Ramos (cell line): ENCODE measurements around the gene CENPP.

Experiments used
- in situ Hi-C: fragments of 300-500 bp; cut with MboI; formaldehyde crosslinking; loops from one replicate; pipeline ENCODE4 v1.14.3; 2022; ENCODE audit warnings: low sequenced_read_pairs; ENCODE audit not compliant: unreplicated experiment

Gene CENPP

DNA sequence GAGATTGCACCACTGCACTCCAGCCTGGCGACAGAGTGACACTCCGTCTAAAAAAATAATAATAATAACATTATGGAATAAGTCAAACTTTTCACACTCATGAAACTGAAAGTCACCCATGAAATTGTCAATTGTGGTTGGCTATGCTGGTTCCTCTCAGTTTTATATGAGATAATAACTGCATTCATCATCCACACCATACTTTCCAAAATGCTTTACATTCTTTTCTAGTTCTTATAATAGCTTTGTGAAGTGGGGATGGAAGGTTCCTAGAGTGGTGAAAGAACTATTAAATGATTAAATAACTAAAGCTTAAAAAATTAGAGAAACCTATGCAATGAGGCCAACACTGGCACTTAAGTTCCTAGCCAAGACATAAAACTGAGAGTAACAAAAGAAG is 169.1 kb downstream of the CENPP start:
- in situ Hi-C loops = no loop called here

DNA sequence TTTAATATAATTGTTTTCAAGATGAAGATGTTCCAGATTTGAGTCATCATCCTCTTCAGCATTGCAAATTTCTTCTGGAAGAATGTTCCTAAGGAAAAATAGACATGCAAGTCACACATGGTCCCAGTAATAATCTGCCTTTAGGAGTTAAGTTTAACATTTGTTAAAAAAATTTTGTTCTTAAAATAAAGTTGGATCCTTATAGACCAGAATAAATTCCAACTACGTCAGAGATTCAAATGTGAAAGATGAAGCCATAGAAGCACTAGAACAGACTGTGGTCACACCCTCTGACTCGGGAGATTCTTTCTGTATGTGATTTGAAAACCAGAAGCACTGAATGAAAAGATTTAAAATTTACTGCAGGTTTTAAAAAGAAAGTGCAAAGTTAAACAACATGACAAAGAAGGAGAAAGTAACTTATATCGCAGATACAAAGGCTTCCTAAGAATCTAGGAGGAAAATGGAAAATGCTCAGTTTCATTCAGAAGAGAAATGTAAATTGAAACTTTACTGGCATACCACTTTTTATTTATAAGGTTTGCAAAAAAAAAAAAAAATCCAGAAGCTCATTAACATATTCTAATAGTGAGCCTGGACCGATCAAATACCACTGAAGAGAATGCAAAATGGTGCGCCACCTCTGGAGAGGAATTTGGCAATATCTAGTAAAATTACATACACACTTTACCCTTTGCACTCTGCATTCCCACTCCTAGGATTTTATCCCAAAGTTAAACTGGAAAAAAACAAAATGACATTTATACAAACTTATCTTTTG is 170.8 kb downstream of the CENPP start:
- in situ Hi-C loops = no loop called here

DNA sequence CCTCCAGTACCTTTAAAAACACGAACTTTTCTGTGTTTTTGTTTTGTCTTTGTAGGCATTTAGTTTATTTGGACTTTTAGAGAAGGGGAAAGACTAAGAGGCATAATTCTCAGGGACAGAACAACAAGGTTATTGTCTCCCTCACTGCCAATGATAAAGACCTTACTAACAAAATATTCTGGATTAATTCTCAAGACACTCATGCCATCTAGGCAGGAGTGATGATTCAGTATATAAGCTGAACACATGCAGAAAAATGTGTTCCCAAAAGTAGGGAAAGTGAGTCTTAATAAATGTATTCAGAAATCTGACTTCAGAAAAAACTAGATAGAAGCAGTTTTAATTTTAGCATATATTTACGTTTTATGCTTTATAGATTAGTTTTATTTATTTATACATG is 173.9 kb downstream of the CENPP start:
- in situ Hi-C loops = no loop called here

DNA sequence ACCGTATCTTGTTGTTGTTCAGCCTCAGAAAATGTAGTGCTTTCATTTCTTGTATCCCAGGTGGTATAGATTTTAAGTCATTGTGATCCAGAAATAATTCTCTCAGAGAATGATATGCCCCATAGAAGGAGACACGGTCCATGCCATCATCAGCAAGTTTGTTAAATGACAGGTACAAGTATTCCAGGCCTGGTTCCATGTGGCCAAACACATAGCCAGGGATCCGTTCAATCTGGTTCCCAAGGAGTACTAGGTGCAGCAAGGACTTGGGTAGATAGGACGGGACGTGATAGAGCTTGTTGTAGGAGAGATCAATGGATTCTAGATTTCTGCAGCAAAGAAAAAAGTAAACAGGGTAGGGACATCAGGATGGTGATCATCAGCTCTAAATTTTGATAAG is 175.0 kb downstream of the CENPP start:
- in situ Hi-C loops = no loop called here

DNA sequence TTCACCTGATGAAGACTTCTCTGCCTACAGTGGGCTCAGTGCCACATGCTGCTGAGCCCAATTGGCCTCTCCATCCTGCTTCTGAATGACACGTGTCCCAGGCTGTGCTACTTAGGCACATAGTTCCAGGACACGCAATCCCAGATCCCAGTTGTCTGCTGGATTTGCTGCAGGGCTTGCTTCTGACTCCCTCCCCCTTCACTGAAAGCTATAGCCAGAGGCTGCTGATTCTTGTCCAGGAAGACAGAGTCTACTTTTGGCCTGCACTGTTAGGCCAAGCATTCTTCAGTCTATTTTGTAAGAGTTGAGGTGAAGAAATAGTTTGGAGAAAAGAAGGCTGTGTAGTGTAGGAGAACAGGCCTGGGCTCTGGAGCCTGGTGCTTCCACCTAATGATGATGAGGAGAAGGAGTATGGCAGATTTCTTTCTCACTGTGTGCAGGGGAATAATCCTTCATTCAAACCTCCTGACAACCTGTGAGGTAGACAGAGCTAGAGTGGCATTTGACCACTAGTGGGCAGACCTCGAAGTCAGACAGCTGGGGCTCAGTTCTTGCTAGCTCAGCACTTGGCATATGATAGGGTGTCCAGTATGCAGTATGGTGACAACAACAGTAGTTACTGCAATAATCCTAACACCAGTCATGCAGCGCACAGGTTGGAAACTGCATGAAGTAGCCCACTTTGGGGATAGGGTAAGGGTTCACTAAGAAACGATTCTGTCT is 176.1 kb downstream of the CENPP start:
- in situ Hi-C loops = no loop called here

DNA sequence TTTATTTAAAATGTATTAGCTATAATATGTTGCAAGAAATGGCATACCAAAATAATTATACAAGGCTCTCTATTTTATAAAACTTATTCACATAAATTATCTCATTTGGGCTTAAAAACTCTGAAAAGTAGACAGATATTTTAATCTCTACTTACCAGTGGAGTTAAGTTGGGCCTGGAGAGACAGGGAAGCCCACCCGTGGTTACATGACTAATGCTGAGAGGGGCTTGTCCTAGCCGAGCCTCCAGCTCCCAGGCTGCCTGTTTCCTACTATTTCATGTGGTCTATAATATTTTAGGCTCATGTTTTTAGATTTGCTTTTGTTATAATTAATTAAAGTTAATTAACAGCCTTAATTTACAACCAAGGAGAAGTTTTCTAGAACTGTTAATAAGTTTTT is 177.4 kb downstream of the CENPP start:
- in situ Hi-C loops = no loop called here

DNA sequence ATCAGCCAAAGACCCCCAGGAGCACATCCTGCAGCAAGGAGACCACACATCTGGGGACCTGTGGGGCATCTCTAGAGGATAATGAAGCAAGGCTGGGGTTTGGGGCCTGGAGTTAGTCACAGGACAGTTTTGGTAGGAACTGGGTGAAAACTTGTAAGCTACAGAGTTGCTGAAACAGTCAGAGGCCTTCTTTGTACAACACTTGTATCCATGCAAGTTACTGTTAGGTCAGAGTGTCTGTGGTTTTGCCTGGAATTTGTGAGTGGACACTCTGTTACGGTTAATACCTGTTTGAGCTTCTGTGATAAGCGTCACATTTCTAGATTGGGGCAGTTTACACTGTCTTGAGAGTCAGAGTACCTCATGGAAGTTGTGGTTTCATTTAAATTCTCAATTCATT is 179.1 kb downstream of the CENPP start:
- in situ Hi-C loops = no loop called here

DNA sequence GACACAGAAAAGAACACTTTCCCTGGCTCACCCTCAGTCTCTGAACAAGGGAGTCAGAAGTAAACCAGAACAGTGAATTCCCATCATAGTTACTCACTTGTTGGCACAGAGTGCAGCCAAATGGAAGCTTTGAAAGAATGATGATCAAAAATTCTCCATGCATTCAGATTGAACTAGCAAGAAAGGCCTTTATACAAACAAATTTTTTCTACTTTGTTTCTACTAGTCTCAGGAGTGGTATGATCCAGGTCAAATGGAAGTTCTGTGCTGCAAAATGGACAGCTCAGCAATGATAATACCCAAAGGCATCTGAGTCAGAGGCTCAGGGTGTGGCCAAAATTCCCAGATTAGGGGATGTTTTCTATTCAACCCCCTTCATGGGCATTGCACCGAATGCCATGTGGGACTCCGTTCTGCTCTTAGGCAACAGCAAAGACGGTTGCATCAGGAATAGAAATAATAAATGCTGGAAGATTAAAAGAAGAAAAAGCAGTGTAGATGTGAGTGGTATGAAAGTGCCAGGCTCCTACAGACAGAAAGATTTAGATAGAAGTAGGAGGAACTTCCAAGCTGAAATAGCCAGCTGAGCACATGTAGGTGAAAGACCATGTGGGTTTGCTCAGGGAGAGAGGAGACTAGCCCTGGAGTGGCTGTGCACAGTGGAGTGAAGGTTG is 180.6 kb downstream of the CENPP start:
- in situ Hi-C loops = no loop called here

DNA sequence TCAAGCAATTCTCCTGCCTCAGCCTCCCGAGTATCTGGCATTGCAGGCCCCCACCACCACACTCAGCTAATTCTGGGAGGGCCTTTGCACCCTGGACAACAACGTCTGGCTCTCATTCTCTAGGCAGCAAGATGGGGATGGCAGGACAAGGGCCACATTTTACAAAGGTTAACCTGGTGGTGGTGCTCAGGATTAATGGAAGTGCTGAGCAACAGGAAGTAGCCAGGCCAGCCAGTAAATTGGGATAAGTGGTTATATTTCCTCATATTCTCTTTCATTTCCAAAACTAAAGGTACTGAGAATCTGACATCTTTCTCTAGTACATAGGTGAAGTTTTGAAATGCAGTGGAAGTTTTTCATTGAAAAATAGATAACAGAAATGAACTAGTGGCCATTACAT is 181.3 kb downstream of the CENPP start:
- in situ Hi-C loops = no loop called here

DNA sequence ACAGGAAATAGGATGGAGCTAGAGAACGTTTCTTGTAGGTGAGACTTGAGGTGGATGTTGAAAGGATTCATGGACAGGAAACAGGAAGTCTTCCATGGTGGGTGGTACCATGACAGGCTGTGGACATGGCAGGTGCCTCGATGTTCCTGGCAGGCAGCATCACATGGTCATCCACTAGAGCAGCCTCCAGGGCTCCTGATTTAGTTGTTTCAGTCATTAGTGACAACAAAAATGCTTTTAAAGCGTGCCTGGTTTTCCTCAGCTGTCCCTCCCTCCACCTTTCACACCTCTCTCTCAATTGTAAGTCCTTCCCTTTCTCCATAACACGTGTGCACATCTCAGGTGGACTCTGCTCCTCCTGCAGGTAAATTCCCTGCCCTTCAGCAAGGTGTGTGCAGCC is 181.7 kb downstream of the CENPP start:
- in situ Hi-C loops = no loop called here

DNA sequence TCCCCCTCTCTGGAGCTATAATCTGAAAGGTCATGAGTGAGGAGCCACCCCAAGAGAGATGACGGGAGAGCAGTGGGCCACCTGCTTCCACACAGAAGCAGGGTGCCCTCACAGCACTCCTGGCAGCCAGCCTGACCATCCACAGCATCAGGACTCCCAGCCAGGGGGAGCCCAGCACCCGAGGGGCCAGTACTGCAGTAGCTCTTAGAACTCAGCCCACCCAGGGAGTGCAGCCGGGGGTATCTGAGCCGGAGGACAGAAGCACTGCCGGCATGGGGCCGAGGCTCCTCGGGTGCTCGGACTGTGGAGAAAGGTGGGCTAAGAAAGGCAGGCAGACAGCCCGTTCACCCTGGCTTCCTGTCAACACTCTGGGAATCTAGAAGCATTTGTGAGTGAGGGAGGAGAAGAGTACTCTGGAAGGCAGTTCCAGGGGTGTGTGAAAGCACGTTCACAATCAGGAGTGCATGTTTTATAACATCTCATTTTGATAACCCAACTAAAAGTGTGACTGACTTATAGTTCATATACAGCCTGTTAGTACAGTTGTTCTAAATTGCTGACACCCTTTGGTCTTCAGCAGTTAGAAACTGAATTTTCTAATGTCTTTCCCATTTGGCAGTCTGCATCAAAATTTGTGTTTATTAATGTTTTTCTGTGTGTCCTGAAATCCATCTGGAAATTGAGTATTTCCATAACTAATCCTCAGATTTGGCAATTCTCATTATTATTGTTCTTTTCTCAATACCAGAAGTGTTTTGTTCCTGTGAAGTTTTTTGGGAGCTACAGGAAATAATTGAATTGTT is 182.5 kb downstream of the CENPP start:
- in situ Hi-C loops = no loop called here

DNA sequence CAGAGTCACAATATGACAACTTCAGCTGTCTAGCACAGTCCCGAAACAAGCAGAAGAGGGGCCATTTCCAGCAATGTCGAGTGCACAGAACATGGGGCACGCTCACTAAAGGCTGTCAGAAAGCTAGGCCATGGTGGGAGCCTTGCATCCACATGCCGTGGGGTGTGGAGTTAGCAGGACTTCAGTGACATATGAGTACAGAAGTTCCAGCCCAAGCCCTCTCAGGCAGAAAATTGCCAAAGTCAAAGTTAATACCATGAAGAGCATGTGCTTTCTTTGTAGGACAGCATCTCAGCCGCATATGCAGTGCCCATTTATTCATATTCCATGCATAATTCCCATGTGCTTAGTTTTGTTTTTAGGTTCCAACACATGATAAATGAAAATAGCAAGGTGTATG is 183.3 kb downstream of the CENPP start:
- in situ Hi-C loops = no loop called here

DNA sequence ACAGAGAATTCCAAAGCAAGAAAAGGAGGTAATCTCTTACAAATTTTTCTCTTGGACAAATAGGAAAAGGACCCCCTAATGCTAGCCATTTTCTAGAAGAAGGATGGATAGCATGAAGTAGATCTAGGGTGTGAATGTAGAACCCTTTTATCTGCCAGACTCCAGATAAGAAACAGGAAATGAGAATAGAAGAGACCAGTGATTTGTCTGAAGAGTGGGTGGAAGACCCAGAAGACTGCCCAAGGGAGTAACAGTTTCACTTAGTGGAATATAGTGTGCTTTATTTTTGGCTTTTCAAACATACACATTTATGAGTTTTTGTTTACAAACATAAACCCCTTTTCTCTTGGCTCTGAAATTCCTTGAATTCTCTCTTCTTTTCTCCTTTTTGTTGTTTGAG is 185.0 kb downstream of the CENPP start:
- in situ Hi-C loops = no loop called here

DNA sequence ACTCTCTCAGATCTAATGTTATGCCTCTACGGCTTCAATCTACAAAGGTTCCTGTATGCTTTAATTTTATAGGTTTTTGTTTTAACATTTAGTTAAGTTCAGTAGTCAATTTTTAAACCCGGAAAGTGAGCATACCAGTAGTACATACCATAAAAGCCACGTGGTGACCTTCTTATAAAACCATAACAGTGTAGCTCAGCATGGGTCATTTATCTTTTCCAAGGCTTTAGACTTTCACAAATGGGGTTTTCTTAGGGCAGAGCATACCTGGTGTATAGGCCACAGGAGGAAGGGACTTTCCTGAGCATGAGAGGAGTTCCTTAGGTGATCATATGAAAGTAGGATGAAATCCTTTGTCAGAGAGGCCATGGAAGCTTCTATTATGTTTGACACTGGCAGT is 186.9 kb downstream of the CENPP start:
- in situ Hi-C loops = no loop called here

DNA sequence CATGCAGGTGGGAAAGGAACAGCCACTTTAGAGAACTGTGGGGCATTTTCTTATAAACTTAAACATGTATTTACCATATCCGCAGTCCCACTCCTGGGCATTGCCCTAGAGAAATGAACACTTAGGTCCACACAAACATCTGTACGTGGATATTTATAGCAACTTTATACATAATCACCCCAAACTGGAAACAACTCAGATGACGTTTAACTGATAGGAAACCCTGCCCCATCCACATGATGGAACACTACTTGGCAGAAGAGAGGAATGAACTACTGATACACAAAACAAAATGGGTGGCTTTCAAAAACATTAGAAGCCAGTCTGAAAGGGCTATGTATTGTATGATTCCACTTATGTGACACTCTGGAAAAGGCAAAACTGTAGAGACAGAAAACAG is 187.6 kb downstream of the CENPP start:
- in situ Hi-C loops = no loop called here

DNA sequence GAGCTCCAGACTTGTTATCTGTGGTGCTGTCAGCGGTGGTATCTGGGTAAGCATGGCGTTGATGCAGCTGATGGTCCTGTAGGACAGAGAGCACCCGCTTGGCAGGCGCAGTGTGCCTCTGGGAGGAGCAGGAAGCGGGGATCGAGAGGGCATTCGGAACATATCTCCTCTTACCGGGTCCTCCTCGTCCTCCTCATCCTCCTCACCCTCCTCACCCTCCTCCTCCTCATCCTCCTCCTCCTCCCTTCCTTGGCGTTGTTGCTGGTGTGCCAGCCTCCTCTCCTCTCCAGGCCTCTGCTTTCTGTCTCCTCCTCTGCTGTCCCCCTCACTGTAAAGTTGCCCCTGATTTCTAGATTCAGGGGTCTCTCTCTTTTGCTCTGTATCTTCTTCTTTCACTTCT is 188.9 kb downstream of the CENPP start:
- in situ Hi-C loops = no loop called here

DNA sequence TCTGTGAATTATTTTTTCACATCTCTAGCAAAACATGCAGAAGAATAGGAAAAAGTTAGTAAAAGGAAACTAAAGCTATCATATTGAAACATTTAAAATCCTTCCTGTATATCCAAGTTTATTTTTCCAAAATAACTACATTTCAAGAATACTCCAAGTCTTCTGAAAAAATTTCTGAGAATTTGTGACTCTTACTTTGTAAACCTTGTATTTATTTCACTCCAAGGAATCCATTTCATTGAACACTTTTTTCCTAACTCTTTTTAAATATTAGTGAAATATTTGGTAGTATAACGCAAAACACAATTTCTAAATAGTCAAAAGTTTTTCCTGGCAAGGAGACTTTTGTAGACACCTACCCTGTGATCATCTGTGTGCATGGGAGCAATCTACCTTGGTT is 190.8 kb downstream of the CENPP start:
- in situ Hi-C loops = no loop called here

DNA sequence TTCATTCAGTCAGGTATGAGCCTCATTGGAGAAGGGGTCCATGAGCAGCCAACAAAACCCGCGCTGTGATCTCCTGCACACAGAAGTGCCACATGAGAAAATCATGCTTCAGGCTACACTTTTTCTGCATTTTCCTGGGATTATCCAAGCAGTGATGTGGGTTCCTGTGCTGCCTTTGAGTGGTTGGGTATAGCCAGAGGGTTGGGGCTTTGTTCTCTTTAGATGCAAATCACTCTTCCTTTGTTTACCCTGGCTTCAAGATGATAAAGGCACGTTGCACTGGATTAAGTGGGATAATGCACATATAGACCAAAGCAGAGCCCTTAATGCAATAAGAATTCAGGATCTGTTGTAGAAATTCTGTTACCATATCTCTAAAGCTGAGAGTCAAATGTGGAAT is 191.3 kb downstream of the CENPP start:
- in situ Hi-C loops = no loop called here

DNA sequence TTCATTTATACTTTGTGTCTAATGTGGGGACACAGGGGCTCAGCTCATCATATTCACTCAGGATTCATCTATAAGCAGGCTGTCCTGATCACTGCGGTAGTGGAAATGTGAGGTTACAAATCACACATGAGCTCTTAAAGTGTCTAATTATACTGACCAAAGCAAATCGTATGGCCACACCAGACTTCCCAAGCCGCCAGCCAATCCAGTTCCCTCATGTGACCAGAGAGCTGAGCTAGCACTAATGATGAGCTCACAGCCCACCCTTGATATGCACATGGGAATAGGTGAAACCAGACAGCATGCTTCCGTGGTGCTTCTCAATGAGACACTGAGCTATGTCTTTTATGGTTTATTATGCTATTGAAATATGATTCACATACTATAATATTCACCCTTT is 192.4 kb downstream of the CENPP start:
- in situ Hi-C loops = no loop called here

DNA sequence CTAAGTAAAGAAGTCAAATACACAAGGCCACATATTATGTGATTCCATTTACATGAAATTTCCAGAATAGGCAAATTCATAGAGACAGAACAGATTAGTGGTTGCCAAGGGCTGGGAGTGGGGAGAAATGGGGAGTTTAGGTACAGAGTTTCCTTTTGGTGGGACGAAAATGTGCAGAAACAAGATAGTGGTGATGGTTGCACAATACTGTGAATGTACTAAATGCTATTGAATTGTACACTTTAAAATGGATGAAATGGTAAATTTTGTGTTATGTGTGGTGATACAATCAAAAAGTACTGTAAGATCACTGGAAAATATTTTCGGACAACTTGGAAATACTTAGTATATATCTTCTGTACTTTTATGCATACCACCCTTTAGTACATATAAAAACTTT is 195.1 kb downstream of the CENPP start:
- in situ Hi-C loops = no loop called here
